ENCODE results near the gene FCGR3B.
"Not testable (repeated sequence)": the region's sequence is repeated elsewhere in the genome, so short reads cannot be mapped to it uniquely, and the experiment has no call there.

GRCh38 chr1:161664689-161665088, 33.7 kb upstream of the FCGR3B start:
- TF ChIP-seq CTCF, POLR2A (IDR thresholded peaks at IDR 0.05): not testable (repeated sequence)

All from thyroid gland (tissue), 4 donors.